Measurements from ENCODE around the gene PKNOX2. TPM values are rescaled to one million over a fixed set of nuclear protein-coding genes. Genes with fewer than 3 reads are reported as not detected.

The PKNOX2 gene
- total and polyA plus RNA-seq, 2 of the 4 experiments (the other 2 are of a cell fraction) = 0.72 to 2.3 TPM

GRCh38 chr11:125263268-125263790 is 98.8 kb downstream of the PKNOX2 start (continued):
- TF ChIP-seq NFE2L2 (IDR thresholded peaks at IDR 0.05; ENCODE audit: low read depth, low read length) = 0 out of 2 replicates have a peak, but pooled peaks have one; percentile 15

- 100% methylated on average over 1 of the region's 14 CpGs; no CpG with 5 or more reads in 1 of the 2 experiments for WGBS, 2 experiments (ENCODE audit: extremely low coverage in 2 of 2, insufficient read length in 1 of 2)
- no peak for ATAC-seq (ENCODE audit: low read depth)
- H3K79me1 ChIP-seq (ENCODE audit: low read depth in 1 of 2, low read length in 2 of 2) = no peaks in the 10 kb centered on the region
- peak overlapping the region; percentile 94 for H4K5ac ChIP-seq (ENCODE audit: low read depth, low read length)
- H4K91ac ChIP-seq (ENCODE audit: insufficient read depth, low read depth, low read length) = peak overlapping the region; percentile 65
- H2BK120ac ChIP-seq (ENCODE audit: low read depth, low read length) = peak overlapping the region; percentile 98
- peak overlapping the region; percentile 75 to 97 for H4K8ac ChIP-seq (ENCODE audit: low read depth in 2 of 2, low read length in 2 of 2)
- H2AK5ac ChIP-seq (ENCODE audit: low read depth, low read length) = peak overlapping the region; percentile 96
- no peaks in the 10 kb centered on the region for H3K36me3 ChIP-seq (ENCODE audit: control insufficient read depth, insufficient read depth, low read length)
- H3K4me1 ChIP-seq (ENCODE audit: control insufficient read depth, insufficient read depth, low read length) = peaks cover 32% of the 10 kb centered on the region
- intact Hi-C loops (cut with micrococcal nuclease) = loop anchor here (5.0 to 10.0 kb wide), 3 partner anchors 83 to 608 kb away; no protein-coding TSS in a partner anchor
- peak overlapping the region; percentile 61 for H2BK5ac ChIP-seq (ENCODE audit: low read depth, low read length, poor library complexity, severe bottlenecking)
- peak overlapping the region; percentile 93 for H3K23ac ChIP-seq (ENCODE audit: low read depth, low read length)
- H3K18ac ChIP-seq (ENCODE audit: low read depth, low read length) = peak overlapping the region; percentile 85
- TF ChIP-seq POLR2A (IDR thresholded peaks at IDR 0.05; ENCODE audit: low read depth, low read length) = 0 out of 2 replicates have a peak, but pooled peaks have one; percentile 8
- TF ChIP-seq MAZ (IDR thresholded peaks at IDR 0.05; ENCODE audit: borderline replicate concordance, low read depth, low read length) = no peak
- TF ChIP-seq CEBPB (IDR thresholded peaks at IDR 0.05; ENCODE audit: low read depth, low read length) = no peak
- no peak for TF ChIP-seq RCOR1 (IDR thresholded peaks at IDR 0.05; ENCODE audit: insufficient replicate concordance, low read length)
- TF ChIP-seq CTCF (conservative IDR thresholded peaks at IDR 0.05; ENCODE audit: low read depth, low read length) = no peak
- no peak for TF ChIP-seq SMC3 (IDR thresholded peaks at IDR 0.05; ENCODE audit: low read depth, low read length)
- no TSS peak for BruUV-seq (replicated peaks)
- peak overlapping the region; percentile 94; the same call in 1 of the 3 replicates for H2BK15ac ChIP-seq (ENCODE audit: low read depth, low read length)
- ChIA-PET CTCF (interaction anchor here (0.5 to 1.4 kb wide), 3 partner anchors 81 to 123 kb away, joined by 3 to 5 read pairs (median 3); no protein-coding TSS in a partner anchor), POLR2A (ENCODE audit: unreplicated experiment) (interaction anchor here (0.6 kb wide), 1 partner anchor 18 kb away, joined by 3 read pairs; no protein-coding TSS in a partner anchor)
- dilution Hi-C loops (cut with HindIII; ENCODE audit: low sequenced_read_pairs, unreplicated experiment) = no loop called here
- peak overlapping the region; percentile 52 for H3K9ac ChIP-seq (ENCODE audit: low read depth, low read length)
- peak overlapping the region; percentile 100 for H2BK20ac ChIP-seq (ENCODE audit: low read depth, low read length)
- no peaks in the 10 kb centered on the region for H4K20me1 ChIP-seq (ENCODE audit: insufficient read depth, low read length)
- H3K4me2 ChIP-seq (ENCODE audit: low read depth, low read length) = no peak overlapping the region
- no peak for DNase-seq
- peak overlapping the region; percentile 93 for H3K27ac ChIP-seq (ENCODE audit: insufficient read depth, low read length)
- no peaks in the 10 kb centered on the region for H3K27me3 ChIP-seq (ENCODE audit: control insufficient read depth, insufficient read depth, low read length)
- peak overlapping the region; percentile 99 for H3K4ac ChIP-seq (ENCODE audit: low read depth, low read length)
- H3K9me3 ChIP-seq (ENCODE audit: control insufficient read depth, insufficient read depth, low read length) = no peaks in the 10 kb centered on the region
- H3K56ac ChIP-seq (ENCODE audit: extremely low read depth, insufficient read depth, low read length) = peak overlapping the region; percentile 37; the same call in 1 of the 2 replicates
- peak overlapping the region; percentile 78 for H2AFZ ChIP-seq (replicated peaks; ENCODE audit: low read length, poor library complexity)
- peak overlapping the region; percentile 89 for H2AK9ac ChIP-seq (replicated peaks; ENCODE audit: low read depth, low read length, poor library complexity)
- no peak overlapping the region for H3K4me3 ChIP-seq (ENCODE audit: insufficient read depth, low read depth, low read length)
- H3K9me1 ChIP-seq (ENCODE audit: insufficient read depth, low read length) = peaks cover 16% of the 10 kb centered on the region
- in situ Hi-C loops (cut with MboI; ENCODE audit: low sequenced_read_pairs) = no loop called here
- H3K14ac ChIP-seq (replicated peaks; ENCODE audit: low read depth, low read length) = peak overlapping the region; percentile 94
Observed at GRCh38 chr11:125264100-125265022, 99.8 kb downstream of the PKNOX2 start.

All from IMR-90 (cell line).